H9 (cell line): ENCODE results near the gene MYO5B. TPM values are rescaled to one million over a fixed set of nuclear protein-coding genes. Genes with fewer than 3 reads are reported as not detected.

Experiments
- DNase-seq: peaks from one replicate; pipeline ENCODE4 v3.0.0-alpha.2; 2017
- H2AFZ ChIP-seq: one replicate; pipeline ENCODE4 v1.6.1; 2013; ENCODE audit warnings: mild to moderate bottlenecking, low read length, control low read depth, moderate library complexity
- H2AK5ac ChIP-seq: 2 replicates; pipeline ENCODE4 v1.6.1; 2013; ENCODE audit warnings: low read length, control low read depth, mixed read lengths; ENCODE audit not compliant: insufficient read length
- H2BK120ac ChIP-seq: one replicate; pipeline ENCODE4 v1.6.1; 2013; ENCODE audit warnings: low read depth, mild to moderate bottlenecking, low read length, control low read depth, inconsistent platforms; ENCODE audit not compliant: poor library complexity, severe bottlenecking
- H2BK12ac ChIP-seq: 2 replicates; pipeline ENCODE4 v1.6.1; 2013; ENCODE audit warnings: low read length, control low read depth, mixed read lengths, low read depth; ENCODE audit not compliant: insufficient read length
- H2BK15ac ChIP-seq: 2 replicates; pipeline ENCODE4 v1.6.1; 2013; ENCODE audit warnings: low read depth, low read length, control low read depth
- H2BK20ac ChIP-seq: one replicate; pipeline ENCODE4 v1.6.1; 2013; ENCODE audit warnings: low read depth, mild to moderate bottlenecking, low read length, control low read depth, inconsistent platforms; ENCODE audit not compliant: poor library complexity, severe bottlenecking
- H2BK5ac ChIP-seq: 2 replicates; pipeline ENCODE4 v1.6.1; 2013; ENCODE audit warnings: low read length, control low read depth, mixed read lengths; ENCODE audit not compliant: insufficient read length
- H3K14ac ChIP-seq: 2 replicates; pipeline ENCODE4 v1.6.1; 2013; ENCODE audit warnings: low read length, control low read depth; ENCODE audit not compliant: insufficient read depth
- H3K18ac ChIP-seq: 2 replicates; pipeline ENCODE4 v1.6.1; 2013; ENCODE audit warnings: low read depth, mild to moderate bottlenecking, mixed read lengths, low read length, control low read depth; ENCODE audit not compliant: insufficient read length
- H3K23ac ChIP-seq: 2 replicates; pipeline ENCODE4 v1.6.1; 2013; ENCODE audit warnings: low read length, control low read depth, mixed read lengths, low read depth; ENCODE audit not compliant: insufficient read length
- H3K23me2 ChIP-seq: 2 replicates; pipeline ENCODE4 v1.6.1; 2013; ENCODE audit warnings: low read depth, mild to moderate bottlenecking, mixed read lengths, low read length, control low read depth; ENCODE audit not compliant: insufficient read length, poor library complexity, severe bottlenecking
- H3K27ac ChIP-seq: 2 replicates; pipeline ENCODE4 v1.5.1; 2013; ENCODE audit warnings: low read length, control low read depth, mixed read lengths, low read depth; ENCODE audit not compliant: insufficient read length
- H3K27me3 ChIP-seq: 2 replicates; pipeline ENCODE4 v1.6.1; 2013; ENCODE audit warnings: low read length, control low read depth, inconsistent platforms; ENCODE audit not compliant: insufficient read depth
- H3K4ac ChIP-seq: 2 replicates; pipeline ENCODE4 v1.6.1; 2013; ENCODE audit warnings: low read depth, mild to moderate bottlenecking, control low read depth, inconsistent platforms, low read length, moderate library complexity
- H3K4me1 ChIP-seq: 2 replicates; pipeline ENCODE4 v1.6.1; 2013; ENCODE audit warnings: low read length, control low read depth, inconsistent platforms; ENCODE audit not compliant: insufficient read depth
- H3K4me2 ChIP-seq: 2 replicates; pipeline ENCODE4 v1.6.1; 2013; ENCODE audit warnings: low read length, control low read depth, mixed read lengths; ENCODE audit not compliant: insufficient read length, insufficient read depth
- H3K56ac ChIP-seq: 2 replicates; pipeline ENCODE4 v1.6.1; 2013; ENCODE audit warnings: low read depth, mild to moderate bottlenecking, mixed read lengths, low read length, control low read depth; ENCODE audit not compliant: insufficient read length
- H3K79me1 ChIP-seq: 2 replicates; pipeline ENCODE4 v1.6.1; 2013; ENCODE audit warnings: low read depth, mild to moderate bottlenecking, moderate library complexity, low read length, control low read depth, inconsistent platforms; ENCODE audit not compliant: insufficient read depth, poor library complexity, severe bottlenecking
- H3K79me2 ChIP-seq: 2 replicates; pipeline ENCODE4 v1.6.1; 2013; ENCODE audit warnings: low read length, control low read depth, inconsistent platforms; ENCODE audit not compliant: insufficient read depth
- H3K9ac ChIP-seq: 2 replicates; pipeline ENCODE4 v1.6.1; 2013; ENCODE audit warnings: low read length, control low read depth, mixed read lengths; ENCODE audit not compliant: insufficient read length; ENCODE audit errors: extremely low read depth
- H3K9me3 ChIP-seq: one replicate; pipeline ENCODE4 v1.6.1; 2013; ENCODE audit warnings: low read depth, low read length, inconsistent platforms; ENCODE audit not compliant: control insufficient read depth
- H3T11ph ChIP-seq: one replicate; pipeline ENCODE4 v1.6.1; 2013; ENCODE audit warnings: mild to moderate bottlenecking, low read length, control low read depth, inconsistent platforms
- H4K20me1 ChIP-seq: one replicate; pipeline ENCODE4 v1.6.1; 2013; ENCODE audit not compliant: control insufficient read depth, insufficient read length, insufficient read depth
- H4K5ac ChIP-seq: 2 replicates; pipeline ENCODE4 v1.6.1; 2013; ENCODE audit warnings: low read depth, mild to moderate bottlenecking, mixed read lengths, low read length, control low read depth; ENCODE audit not compliant: insufficient read length
- H4K8ac ChIP-seq: replicated peaks from 2 replicates; pipeline ENCODE4 v1.6.1; 2013; ENCODE audit warnings: low read length, control low read depth, mixed read lengths, low read depth; ENCODE audit not compliant: insufficient read length
- H4K91ac ChIP-seq: 2 replicates; pipeline ENCODE4 v1.6.1; 2013; ENCODE audit warnings: low read depth, mild to moderate bottlenecking, moderate library complexity, mixed read lengths, low read length, control low read depth; ENCODE audit not compliant: insufficient read length
- H3K27ac Mint-ChIP-seq, 3 experiments: 2 replicates in 2 of 3; 3 replicates in 1 of 3; pipeline ENCODE4 v1.8.0; 2020 to 2021; ENCODE audit warnings: mixed read lengths in 3 of 3, mild to moderate bottlenecking in 1 of 3, moderate library complexity in 1 of 3
- H3K27me3 Mint-ChIP-seq: 2 replicates; pipeline ENCODE4 v1.8.0; 2021; ENCODE audit warnings: low read depth, mild to moderate bottlenecking, moderate library complexity, mixed read lengths
- H3K36me3 Mint-ChIP-seq, 3 experiments: 2 replicates in 2 of 3; 3 replicates in 1 of 3; pipeline ENCODE4 v1.8.0; 2020 to 2021; ENCODE audit warnings: low read depth in 3 of 3, mixed read lengths in 3 of 3; ENCODE audit not compliant: insufficient read depth in 1 of 3
- H3K4me1 Mint-ChIP-seq, 2 experiments: 2 replicates each; pipeline ENCODE4 v1.8.0; 2020; ENCODE audit warnings: mixed read lengths in 2 of 2
- H3K4me3 Mint-ChIP-seq, 2 experiments: 2 replicates in 1 of 2; 3 replicates in 1 of 2; pipeline ENCODE4 v1.8.0; 2020 to 2021; ENCODE audit warnings: mild to moderate bottlenecking in 2 of 2, mixed read lengths in 2 of 2, moderate library complexity in 1 of 2
- H3K9me3 Mint-ChIP-seq, 2 experiments: 2 replicates in 1 of 2; 3 replicates in 1 of 2; pipeline ENCODE4 v1.8.0; 2020; ENCODE audit warnings: mild to moderate bottlenecking in 2 of 2, mixed read lengths in 2 of 2, moderate library complexity in 1 of 2
- CTCF ChIP-seq: fragments of 200-600 bp; sonication (generic); conservative IDR thresholded peaks from 3 replicates; pipeline ENCODE4 v1.8.0; 2021; ENCODE audit warnings: antibody characterized with exemption, mild to moderate bottlenecking
- WGBS: extraction: QIAGEN DNeasy Blood & Tissue Kit; methylation state at CpG from one replicate; pipeline ENCODE4 v1.1.7; 2013; ENCODE audit warnings: missing lambda C conversion rate, low lambda C conversion rate, mixed read lengths; ENCODE audit not compliant: insufficient read length; ENCODE audit errors: extremely low coverage; 5-methylcytosine and 5-hydroxymethylcytosine counted together
- total RNA-seq: library from RNA; stranded (reverse); gene quantifications from 2 replicates; pipeline ENCODE4 v1.2.1, GENCODE V29; 2021

The MYO5B gene
- total RNA-seq, 1 experiment from 2014 or later, result 9.3 TPM

GRCh38 chr18:49846361-49846662, 348.6 kb downstream of the MYO5B start:
- Histone ChIP-seq H3K4me1 (peaks cover 3% of the 10 kb centered on the region; the same call in 1 of the 2 replicates), H4K20me1 (no peaks in the 10 kb centered on the region), H2BK20ac (no peak overlapping the region), H3K14ac (no peak overlapping the region), H3T11ph (no peak overlapping the region), H2BK5ac (no peak overlapping the region), H2BK15ac (no peak overlapping the region), H4K8ac (no peak overlapping the region), H2BK120ac (no peak overlapping the region), H3K4me2 (no peak overlapping the region), H2BK12ac (no peak overlapping the region), H3K4ac (no peak overlapping the region), H3K23me2 (no peaks in the 10 kb centered on the region), H3K79me1 (no peaks in the 10 kb centered on the region), H3K23ac (no peak overlapping the region), H4K5ac (no peak overlapping the region), H4K91ac (no peak overlapping the region), H3K27ac (no peak overlapping the region), H3K9ac (no peak overlapping the region), H3K56ac (no peak overlapping the region), H2AFZ (no peak overlapping the region), H3K9me3 (no peaks in the 10 kb centered on the region), H3K18ac (no peak overlapping the region), H2AK5ac (no peak overlapping the region), H3K79me2 (no peaks in the 10 kb centered on the region), H3K27me3 (no peaks in the 10 kb centered on the region)
- H3K36me3 Mint-ChIP-seq, result peaks cover 0 to 6% (median 0%) of the 10 kb centered on the region in 3 experiments; a peak in 3 of 7 replicates
- H3K9me3 Mint-ChIP-seq, result no peaks in the 10 kb centered on the region
- no peak overlapping the region for H3K4me3 Mint-ChIP-seq
- DNase-seq, result no peak
- no peaks in the 10 kb centered on the region; the same call in none of the 2 replicates for H3K27me3 Mint-ChIP-seq
- TF ChIP-seq CTCF, result no peak
- no CpG with 5 or more reads among the region's 5 CpGs for WGBS
- peaks cover 46 to 47% of the 10 kb centered on the region in 2 experiments for H3K4me1 Mint-ChIP-seq
- peak overlapping the region in 1 of 3 experiments; percentile 53; a peak in 1 of 7 replicates for H3K27ac Mint-ChIP-seq
